HG02610 (cell line): ENCODE measurements around the gene RBMS1.

Source experiments
- ATAC-seq: cut with Tn5 transposase; IDR thresholded peaks from one replicate; pipeline ENCODE4 v1.9.1; 2021; ENCODE audit warnings: mild to moderate bottlenecking, moderate library complexity; ENCODE audit not compliant: unreplicated experiment

RBMS1 gene

GRCh38 chr2:160264308-160264707 is 229.3 kb downstream of the RBMS1 start:
- no peak for ATAC-seq

DNA sequence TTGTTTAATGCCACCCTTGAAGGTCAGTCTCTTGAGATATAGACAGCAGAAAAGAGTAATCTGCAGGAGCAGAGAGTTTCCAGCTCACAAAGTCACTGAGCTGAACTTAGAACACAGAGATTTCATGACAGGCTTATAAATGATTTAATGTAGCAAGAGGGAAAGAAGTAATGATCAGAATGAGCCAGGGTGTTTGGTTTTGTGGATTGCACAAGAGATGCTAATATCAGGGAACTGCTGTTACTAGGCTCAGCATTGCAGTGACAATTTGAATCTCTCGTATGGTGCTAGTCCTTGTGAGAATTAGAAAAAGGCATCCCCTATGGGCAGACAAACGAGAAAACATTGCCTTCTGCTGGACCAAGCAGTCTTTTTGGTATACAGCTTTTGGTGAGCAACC is 231.9 kb downstream of the RBMS1 start:
- no peak for ATAC-seq

GRCh38 chr2:160258492-160258805 is 235.2 kb downstream of the RBMS1 start:
- no peak for ATAC-seq

DNA sequence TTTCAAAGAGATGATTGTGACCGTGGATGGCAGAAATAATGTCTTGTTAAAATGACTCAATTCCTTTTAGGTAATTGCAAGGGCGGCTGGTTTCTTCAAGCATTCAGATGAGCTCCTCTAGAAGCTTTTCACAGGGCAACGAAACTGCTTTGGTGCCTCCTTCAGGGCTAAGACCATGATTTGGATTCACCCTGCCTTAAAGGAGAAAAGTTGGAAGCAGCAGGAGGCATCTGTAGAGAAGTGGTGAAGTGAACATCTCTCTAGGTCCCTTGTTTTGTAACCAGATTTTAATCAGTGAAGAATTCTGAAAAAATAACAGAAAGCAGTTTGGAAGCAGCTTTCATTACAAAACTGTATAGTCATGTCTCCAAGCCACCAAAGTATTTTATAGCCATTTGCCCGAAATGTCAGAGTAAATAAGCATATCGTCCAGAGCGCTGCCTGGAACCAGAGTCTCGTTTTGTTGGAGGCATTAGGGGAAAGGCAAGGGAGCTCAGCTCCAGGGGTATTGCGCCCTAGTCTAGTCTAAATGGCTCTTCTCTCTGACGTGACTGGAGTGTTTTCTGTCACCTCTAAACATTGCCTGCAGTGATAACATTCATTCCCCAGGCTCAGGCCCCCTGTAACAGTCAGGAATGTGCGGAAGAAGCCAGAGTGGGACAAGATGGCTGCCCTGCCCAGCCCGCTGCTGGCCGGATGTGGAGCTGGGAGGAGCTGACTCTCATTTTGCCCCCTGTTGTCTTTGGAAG is 235.7 kb downstream of the RBMS1 start:
- ATAC-seq, result no peak

DNA sequence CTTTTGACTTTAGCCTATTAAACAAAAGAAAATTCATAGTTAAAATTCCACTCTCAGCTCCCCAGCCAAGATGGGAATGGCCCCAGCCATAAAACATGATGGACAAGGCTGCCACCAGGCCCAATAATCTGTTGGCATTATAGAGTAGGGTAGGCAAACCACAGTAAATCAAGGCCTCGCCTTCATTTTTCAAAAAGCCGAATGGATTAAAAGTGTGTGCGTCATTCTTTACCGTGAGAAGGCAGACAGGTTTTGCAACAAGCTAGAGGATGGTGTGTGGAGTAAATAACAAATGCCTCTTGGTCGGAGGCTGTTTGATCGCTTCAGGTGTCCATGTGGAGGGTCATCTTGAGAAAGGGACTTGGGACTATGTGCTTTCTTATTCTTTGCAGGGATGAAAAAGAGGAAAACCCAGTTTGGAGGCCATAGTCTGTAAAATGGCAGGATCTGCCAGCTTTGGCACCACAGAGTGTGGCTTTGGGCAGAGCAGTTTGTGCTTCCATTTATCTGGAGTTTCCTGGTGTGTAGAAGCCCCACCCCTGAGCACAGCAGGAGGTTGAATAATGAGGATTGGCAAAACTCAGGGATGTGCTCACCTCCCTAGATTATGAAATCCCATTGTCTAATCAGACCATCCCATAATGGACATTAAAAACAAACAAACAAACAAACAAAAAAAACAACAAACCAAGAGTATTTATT is 236.4 kb downstream of the RBMS1 start:
- no peak for ATAC-seq

DNA sequence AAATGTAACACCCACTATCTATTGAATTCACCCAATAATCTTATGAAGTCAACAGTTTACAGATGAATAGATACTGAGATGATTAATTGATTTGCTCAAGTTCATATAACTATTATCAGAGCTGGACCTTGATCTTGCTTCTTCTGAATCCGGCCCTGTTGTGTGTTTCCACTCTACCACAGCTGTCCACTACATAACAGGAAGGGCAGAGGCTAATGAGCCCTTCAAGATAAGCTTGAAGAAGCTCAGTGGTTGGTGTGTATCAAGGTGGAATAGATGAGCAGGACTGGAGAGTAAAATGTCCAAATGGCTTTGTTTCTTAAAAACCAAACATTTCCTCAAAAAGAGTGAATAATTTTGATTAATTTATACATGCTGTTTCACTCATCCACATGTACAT is 237.1 kb downstream of the RBMS1 start:
- ATAC-seq, result no peak

- no peak for ATAC-seq
Observed at GRCh38 chr2:160255408-160255807, 238.2 kb downstream of the RBMS1 start.

- ATAC-seq, result no peak
Observed at GRCh38 chr2:160254189-160254762, 239.3 kb downstream of the RBMS1 start.

- ATAC-seq, result no peak
Observed at GRCh38 chr2:160253440-160254188, 240.0 kb downstream of the RBMS1 start.

GRCh38 chr2:160252900-160253299 is 240.7 kb downstream of the RBMS1 start:
- no peak for ATAC-seq

DNA sequence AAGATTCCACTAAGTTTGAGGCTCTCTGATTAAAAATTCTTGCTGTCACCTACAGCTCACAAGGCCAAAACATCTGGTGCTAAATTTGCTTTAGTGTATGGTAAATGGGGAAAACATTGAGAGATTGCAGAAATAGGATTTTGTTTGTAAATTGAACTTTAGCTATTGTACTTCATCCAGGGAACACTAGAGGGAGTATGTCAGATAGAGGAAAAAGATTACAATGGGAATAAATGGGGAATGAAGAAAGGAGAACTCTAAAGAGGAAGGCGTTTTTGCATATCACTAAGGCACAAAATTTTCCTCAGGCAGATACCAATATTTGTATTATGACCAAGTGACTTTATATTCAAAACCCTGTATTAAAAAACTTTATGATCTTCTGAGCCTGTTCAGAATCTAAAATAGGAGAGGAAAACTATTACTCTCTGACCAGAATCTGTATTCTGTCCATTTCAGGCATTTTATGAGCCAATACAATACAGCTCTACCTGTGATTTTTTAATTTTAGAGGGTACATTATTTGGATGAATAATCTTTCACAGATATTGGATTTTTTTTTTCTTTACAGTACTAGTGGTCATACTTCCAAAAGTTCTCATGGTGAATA is 241.2 kb downstream of the RBMS1 start:
- ATAC-seq, result no peak

DNA sequence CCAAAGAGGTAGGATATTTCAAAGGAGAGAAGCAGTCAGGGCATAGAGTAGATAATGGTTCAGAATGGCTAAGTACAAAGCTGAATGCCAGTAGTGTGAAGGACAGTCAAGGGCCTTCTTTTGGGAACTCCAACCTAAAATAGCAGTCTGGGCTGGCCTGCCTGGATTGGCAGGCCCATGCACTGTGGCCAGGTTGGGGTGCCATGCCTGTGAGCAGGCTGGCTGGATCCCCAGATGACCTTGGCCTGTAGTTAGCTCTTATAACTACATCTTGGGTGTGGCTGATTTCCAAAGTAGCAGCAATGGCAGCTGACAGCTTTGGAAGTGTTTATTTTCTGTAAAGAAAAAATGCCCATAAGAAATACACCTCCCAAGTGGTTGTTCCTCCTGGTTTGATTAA is 242.0 kb downstream of the RBMS1 start:
- ATAC-seq, result no peak

DNA sequence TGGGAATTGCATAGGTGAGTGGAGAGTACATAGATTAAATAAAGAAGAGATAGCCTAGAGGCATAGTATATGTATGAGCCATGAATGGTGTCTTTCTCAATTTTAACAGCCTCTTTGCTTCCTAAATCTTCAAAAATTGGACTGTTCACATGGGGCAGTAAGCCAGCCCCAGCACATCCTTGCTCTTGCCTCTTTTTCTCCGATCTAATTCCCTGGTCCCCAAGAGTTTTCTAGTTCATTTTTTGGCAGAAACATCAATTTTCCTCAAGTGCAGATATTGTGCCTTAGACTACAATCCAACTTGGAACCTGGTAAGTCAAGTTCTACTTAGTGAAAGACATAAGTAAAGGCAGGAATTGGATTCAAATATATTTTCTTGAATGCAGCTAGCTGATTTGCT is 243.7 kb downstream of the RBMS1 start:
- no peak for ATAC-seq

DNA sequence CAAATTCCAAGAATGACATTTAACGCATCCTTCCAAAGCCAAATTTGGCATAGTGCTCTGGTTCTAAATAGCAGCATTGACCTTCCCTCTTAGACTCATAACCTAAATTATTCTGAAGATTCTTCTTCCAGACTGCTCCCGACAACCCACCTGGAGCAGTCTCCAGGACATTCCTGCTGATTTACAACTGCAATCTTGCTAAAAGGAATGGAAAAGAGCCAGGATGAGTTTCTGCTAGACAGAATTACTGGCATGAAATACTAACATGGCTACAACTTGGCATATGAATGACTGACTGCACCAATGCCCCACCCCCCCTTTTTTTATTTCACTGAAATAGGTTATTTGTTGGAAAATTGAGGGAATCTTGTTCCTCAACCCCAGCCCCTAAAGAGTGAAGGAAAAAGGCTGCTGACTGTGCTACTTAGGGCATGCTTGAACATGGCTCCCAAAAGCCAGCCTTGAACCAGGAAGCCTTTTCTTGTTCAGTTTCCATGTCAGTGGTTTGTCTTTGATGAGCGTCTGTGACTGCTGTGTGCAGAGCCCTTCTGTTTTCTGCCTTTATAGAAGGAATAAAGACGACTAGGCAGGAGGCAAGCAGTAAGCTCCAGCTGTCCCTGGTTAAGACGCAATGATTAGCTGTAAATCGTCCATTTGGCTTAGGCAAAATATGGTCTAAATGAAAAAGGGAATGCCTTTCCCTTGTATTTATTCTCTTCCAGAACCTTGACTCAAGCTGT is 246.1 kb downstream of the RBMS1 start:
- no peak for ATAC-seq

GRCh38 chr2:160246356-160246755 is 247.3 kb downstream of the RBMS1 start:
- ATAC-seq, result no peak

- no peak for ATAC-seq
Observed at GRCh38 chr2:160245614-160246155, 247.9 kb downstream of the RBMS1 start.

- no peak for ATAC-seq
Observed at GRCh38 chr2:160242893-160243564, 250.6 kb downstream of the RBMS1 start.

- no peak for ATAC-seq
Observed at GRCh38 chr2:160241251-160242137, 252.1 kb downstream of the RBMS1 start.

DNA sequence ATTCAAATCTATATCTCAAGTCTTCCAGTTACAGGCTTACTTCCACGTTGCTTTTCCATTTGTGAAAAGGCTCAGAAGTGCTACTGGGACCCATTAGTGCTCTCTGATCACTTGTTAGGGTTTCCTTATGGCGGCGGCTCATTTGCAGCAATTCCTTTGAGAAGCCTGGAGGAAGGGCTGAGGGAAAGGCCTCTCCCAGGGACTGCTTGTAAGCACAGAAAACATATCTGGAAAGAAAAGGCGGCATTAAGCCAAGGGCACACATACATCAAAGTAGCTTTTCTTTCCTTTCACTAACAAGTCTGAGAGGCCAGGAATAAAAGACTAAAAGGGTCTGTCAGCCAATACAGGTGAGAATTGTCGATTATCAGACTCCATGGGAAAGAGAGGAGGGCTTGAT is 254.2 kb downstream of the RBMS1 start:
- no peak for ATAC-seq
